Rectal smooth muscle tissue (tissue), 1 donor: ENCODE measurements around the gene PPP2R2B.

Experiments used
- H3K27ac ChIP-seq: one replicate; pipeline ENCODE4 v1.7.0; 2013; ENCODE audit warnings: low read depth, low read length, inconsistent platforms
- H3K27me3 ChIP-seq: one replicate; pipeline ENCODE4 v1.7.0; 2013; ENCODE audit warnings: low read length; ENCODE audit not compliant: control insufficient read depth, insufficient read depth
- H3K36me3 ChIP-seq: one replicate; pipeline ENCODE4 v1.7.0; 2013; ENCODE audit warnings: low read length; ENCODE audit not compliant: control insufficient read depth, insufficient read depth
- H3K4me1 ChIP-seq: one replicate; pipeline ENCODE4 v1.7.0; 2013; ENCODE audit warnings: low read length; ENCODE audit not compliant: control insufficient read depth, insufficient read depth
- H3K4me3 ChIP-seq: one replicate; pipeline ENCODE4 v1.7.0; 2013; ENCODE audit warnings: low read length
- H3K9ac ChIP-seq: one replicate; pipeline ENCODE4 v1.7.0; 2013; ENCODE audit warnings: low read length

The PPP2R2B gene

DNA sequence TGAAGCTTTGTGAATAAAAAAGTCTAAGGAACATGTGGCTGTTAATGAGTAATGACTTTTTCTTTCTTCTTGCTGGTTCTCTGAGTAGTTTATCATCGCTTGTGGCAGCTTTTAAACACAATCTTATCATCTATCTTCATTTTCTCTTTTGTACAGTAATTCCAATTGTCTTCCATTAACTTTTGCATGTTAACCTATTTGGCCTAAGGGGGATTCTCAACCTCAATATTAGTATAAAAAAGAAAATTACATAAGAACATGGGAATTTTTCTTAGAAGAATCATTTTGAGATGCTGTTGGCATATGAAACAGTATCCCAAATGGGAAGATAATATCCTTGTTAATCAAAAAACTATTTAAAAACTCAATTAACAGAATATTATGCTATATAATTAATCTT is 182.9 kb downstream of the PPP2R2B start:
- Histone ChIP-seq H3K36me3 (no peaks in the 10 kb centered on the region), H3K27ac (no peak overlapping the region), H3K4me1 (no peaks in the 10 kb centered on the region), H3K27me3 (no peaks in the 10 kb centered on the region), H3K9ac (no peak overlapping the region), H3K4me3 (no peak overlapping the region)

DNA sequence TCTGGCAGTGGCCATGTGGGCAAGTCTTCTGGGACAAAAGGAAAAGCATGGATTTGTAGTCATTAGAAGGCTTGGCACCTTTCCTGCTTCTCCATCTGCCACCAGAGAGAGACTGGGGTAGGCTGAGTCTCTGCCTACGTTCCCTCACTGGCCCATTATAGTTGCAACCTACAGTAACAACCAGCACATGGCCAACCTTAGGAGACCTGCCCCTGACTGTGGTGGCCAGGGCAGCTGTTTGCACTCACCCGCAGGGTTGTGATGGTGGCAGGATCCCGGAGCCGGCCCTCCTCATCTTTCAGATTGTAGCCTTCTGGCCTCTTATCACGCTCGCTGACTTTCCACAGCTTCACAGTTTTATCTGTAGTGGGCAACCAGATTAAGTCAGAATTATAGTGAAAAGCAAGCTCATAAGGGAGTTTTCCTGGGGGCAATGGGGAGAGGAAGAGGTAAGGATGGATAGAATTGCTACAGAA is 187.6 kb downstream of the PPP2R2B start:
- Histone ChIP-seq H3K27ac (no peak overlapping the region), H3K27me3 (no peaks in the 10 kb centered on the region), H3K4me1 (no peaks in the 10 kb centered on the region), H3K4me3 (no peak overlapping the region), H3K36me3 (no peaks in the 10 kb centered on the region), H3K9ac (no peak overlapping the region)

DNA sequence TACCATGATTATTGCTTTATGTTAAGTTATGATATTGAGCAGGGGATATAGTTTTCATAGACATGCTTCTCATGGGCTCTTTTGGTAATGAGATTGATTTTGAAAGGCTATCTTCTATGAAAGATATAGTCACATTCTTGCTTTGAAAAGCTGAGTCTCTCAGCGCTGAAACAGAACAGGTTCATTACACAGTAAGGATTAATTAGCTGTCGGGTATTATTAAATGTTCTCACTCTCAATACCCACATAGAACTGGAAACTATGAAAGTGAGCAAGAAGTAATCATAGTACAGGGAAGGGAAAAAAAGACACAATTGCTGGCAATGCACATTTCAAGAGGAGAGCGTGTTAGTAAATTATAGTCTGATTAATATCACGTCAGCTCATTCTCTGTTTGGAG is 190.9 kb downstream of the PPP2R2B start:
- H3K9ac ChIP-seq: no peak overlapping the region
- H3K27ac ChIP-seq: no peak overlapping the region
- H3K4me1 ChIP-seq: no peaks in the 10 kb centered on the region
- no peaks in the 10 kb centered on the region for H3K27me3 ChIP-seq
- no peaks in the 10 kb centered on the region for H3K36me3 ChIP-seq
- H3K4me3 ChIP-seq: no peak overlapping the region

DNA sequence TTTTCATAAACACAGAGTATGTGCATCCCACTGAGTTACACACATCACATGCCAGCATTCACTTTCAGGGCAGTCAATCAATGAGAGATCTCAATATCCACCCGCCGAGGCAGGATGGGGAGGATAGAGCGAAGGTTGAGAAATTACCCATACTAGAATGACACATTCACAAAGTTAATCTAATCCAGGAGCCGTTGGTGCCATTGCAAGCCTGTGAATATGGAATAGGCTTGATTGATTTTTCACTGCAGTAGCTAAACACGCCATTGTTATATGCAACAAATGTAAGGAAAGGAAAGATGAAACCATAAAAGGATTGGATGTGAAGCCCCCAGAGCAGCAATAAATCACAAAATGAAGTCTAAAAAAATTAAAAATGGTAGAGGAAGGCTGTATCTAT is 194.7 kb downstream of the PPP2R2B start:
- H3K36me3 ChIP-seq: no peaks in the 10 kb centered on the region
- H3K27me3 ChIP-seq: no peaks in the 10 kb centered on the region
- H3K27ac ChIP-seq: no peak overlapping the region
- H3K9ac ChIP-seq: no peak overlapping the region
- H3K4me1 ChIP-seq: peaks cover 7% of the 10 kb centered on the region
- no peak overlapping the region for H3K4me3 ChIP-seq

DNA sequence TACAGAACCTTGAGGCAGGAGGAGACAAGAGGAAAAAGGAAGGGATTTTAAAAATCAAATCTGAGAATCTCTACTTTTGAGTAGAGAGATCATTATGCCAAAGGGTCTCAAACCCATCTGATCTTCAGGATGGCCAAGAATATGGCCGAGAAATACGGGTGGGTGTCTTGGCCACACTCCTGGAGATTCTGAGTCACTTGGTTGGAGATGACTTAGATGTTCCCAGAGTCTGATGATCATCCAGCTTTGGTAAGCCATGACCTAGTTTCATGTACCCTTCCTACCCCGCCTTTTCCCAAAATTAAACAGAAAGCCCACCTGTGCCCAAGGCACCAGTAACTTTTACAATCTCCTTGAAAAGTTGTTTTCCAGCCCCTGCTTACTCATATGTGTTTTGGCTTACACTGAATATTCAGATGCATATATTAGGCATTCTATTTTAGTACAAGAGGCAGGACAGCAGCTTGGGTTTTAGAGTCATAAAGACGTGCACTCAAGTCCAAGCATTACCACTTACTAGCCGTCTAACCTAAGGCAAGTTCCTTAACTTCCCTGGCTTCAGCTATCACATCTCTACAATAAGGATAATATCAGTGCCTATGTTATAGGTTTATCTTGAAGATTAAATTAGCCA is 195.5 kb downstream of the PPP2R2B start:
- Histone ChIP-seq H3K27me3 (no peaks in the 10 kb centered on the region), H3K27ac (no peak overlapping the region), H3K4me3 (no peak overlapping the region), H3K4me1 (peaks cover 7% of the 10 kb centered on the region), H3K9ac (no peak overlapping the region), H3K36me3 (no peaks in the 10 kb centered on the region)

DNA sequence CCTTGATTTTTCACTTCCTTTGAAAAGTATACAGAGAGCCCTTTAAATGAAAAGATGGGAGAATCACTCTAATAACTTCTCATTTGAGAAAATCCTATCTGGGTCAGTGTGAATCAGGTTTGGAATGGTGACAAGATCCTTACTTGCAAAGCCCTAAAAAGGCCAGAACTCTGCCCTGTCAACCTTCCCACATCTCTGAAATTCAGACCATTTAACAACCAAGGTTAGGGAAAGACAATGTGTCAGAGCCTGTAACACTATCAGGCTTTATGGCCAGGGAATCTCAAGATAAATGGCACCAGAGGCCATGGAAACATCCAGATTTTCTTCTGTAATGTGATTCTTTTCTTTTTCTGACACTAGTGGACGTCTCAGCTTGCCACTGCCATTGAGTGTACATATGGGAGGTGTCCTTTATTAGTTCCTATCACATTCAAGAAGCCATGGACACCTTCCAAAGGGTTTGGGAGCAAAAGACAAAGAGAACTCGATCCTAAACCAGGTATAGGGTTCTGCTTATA is 196.9 kb downstream of the PPP2R2B start:
- H3K27me3 ChIP-seq: no peaks in the 10 kb centered on the region
- H3K9ac ChIP-seq: no peak overlapping the region
- H3K4me3 ChIP-seq: no peak overlapping the region
- no peaks in the 10 kb centered on the region for H3K36me3 ChIP-seq
- no peak overlapping the region for H3K27ac ChIP-seq
- peaks cover 7% of the 10 kb centered on the region for H3K4me1 ChIP-seq

DNA sequence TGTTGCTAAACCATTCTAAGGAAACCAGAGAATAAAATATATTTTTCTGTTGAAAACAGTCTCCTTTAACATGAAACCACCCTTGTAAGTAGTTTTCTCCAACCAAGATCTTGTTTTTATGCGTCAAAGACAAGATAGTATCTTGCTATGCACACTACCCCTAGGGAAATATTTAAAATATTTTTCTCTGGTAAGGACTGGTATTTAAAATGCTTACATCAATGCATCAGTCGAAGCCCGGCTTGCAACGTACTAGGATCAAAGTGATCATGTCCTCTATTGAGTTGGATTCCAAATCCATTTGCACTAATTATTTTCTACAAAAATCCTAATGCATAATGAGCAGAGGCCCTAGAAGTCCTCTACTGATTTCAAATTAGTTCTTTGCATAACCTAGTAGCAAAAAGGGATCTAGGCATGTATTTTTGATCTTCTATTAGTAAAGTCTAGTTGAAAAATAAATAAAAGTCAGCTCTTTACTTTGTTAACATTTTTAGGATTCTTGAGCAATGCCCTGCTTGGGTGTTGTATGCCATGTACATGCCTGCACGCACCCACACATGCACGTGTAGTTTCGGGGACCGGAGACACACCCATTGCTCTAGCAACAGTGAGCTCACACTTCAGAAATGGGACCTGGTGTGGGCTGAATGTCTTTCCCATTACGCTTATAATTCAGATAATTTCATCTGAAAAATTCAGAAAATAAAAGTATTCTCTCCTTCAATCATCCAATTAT is 197.5 kb downstream of the PPP2R2B start:
- H3K4me1 ChIP-seq: peaks cover 7% of the 10 kb centered on the region
- H3K27me3 ChIP-seq: no peaks in the 10 kb centered on the region
- no peak overlapping the region for H3K4me3 ChIP-seq
- H3K36me3 ChIP-seq: no peaks in the 10 kb centered on the region
- no peak overlapping the region for H3K27ac ChIP-seq
- no peak overlapping the region for H3K9ac ChIP-seq

DNA sequence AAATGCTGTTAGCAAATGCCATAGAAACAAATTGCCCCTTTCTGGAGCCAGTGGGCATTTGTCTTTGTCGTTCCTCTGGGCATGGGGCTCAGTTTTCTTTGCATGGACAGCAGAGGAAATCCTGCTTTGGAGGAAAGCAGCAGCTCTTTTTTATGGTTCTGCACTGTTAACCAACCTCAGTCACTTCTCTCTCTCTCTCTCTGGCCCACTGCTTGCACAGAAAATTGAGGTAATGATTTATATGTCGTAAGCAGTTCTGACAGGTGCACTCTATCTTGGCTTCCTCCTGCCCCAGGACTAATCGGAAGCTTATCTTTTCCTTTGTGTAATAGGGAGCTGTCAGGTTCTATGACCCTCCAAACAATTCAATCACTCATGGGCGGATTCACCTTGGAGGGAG is 202.9 kb downstream of the PPP2R2B start:
- Histone ChIP-seq H3K9ac (no peak overlapping the region), H3K4me3 (no peak overlapping the region), H3K27ac (no peak overlapping the region), H3K36me3 (no peaks in the 10 kb centered on the region), H3K4me1 (no peaks in the 10 kb centered on the region), H3K27me3 (no peaks in the 10 kb centered on the region)

DNA sequence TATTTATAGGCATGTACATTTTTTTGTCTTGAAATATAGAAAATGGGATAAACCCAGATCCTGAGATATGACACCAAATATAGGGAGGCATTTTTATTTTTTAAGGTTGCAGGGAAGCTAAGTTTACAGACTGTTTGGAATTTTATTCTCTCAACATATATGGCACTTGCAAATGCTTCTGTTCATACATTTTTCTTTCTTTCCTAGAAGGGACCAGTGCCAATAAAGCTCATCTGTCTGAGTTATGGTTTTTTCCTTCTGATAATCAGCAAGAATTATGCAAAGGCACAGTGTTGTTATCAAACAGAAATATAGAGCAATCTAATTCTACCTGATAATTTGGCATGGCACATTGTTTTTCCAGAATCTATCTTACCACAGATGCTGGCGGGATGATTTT is 205.7 kb downstream of the PPP2R2B start:
- no peaks in the 10 kb centered on the region for H3K36me3 ChIP-seq
- peaks cover under 1% of the 10 kb centered on the region for H3K4me1 ChIP-seq
- no peak overlapping the region for H3K4me3 ChIP-seq
- no peaks in the 10 kb centered on the region for H3K27me3 ChIP-seq
- no peak overlapping the region for H3K27ac ChIP-seq
- H3K9ac ChIP-seq: no peak overlapping the region

DNA sequence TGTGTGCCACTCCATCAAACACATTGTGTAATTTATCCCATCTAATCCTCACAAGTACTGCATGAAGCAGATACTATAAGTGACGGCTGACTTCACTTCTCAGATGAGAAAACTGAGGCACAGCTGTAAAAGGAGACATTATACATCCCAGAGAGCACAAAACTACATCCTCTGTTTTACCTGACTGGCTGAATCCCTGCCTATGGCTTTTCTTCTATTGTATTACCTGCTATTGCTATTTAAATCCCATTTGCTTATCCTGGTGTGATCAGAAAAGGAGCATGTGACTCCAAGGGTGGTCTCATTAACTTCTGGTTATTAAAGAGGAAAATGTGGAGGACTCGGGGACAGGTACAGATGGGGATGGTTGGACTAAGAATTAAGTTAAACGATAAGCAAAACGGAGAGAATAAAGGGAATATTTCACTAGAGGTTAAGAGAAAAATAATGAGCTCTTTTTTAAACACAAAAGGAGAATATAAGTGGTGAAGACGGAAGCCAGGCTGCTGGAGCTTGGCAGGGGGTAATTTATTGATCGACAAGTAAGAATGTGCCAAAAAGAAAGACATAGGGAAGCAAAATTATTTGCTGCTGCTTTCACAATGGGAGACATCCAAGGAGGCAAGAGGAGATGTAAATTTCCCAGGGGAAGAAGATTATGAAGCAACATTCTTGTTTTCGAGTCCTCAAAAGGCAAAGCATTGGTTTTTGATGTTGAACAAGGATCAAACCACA is 206.8 kb downstream of the PPP2R2B start:
- Histone ChIP-seq H3K27ac (no peak overlapping the region), H3K4me3 (no peak overlapping the region), H3K9ac (no peak overlapping the region), H3K36me3 (no peaks in the 10 kb centered on the region), H3K27me3 (no peaks in the 10 kb centered on the region), H3K4me1 (peaks cover 2% of the 10 kb centered on the region)

DNA sequence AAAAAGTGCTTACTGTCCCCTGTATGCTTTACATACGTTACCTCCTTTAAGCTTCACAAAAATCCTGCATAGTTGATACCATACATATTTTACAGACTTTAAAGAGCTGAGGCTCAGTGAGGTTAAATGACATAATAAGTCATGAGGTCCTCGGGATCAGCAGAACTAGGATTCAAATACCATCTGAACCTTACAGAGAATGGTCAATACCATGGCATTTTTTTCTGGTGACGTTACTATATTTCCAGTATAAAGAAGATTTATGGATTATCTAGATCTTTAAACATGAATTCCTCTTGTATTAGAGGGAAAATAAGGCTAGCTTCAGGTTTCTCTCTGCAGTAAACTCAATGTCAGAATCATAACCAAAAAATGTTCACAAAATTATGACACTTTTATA is 208.9 kb downstream of the PPP2R2B start:
- Histone ChIP-seq H3K27me3 (no peaks in the 10 kb centered on the region), H3K4me3 (no peak overlapping the region), H3K36me3 (no peaks in the 10 kb centered on the region), H3K9ac (no peak overlapping the region), H3K4me1 (peaks cover 6% of the 10 kb centered on the region), H3K27ac (peak overlapping the region; percentile 14)

DNA sequence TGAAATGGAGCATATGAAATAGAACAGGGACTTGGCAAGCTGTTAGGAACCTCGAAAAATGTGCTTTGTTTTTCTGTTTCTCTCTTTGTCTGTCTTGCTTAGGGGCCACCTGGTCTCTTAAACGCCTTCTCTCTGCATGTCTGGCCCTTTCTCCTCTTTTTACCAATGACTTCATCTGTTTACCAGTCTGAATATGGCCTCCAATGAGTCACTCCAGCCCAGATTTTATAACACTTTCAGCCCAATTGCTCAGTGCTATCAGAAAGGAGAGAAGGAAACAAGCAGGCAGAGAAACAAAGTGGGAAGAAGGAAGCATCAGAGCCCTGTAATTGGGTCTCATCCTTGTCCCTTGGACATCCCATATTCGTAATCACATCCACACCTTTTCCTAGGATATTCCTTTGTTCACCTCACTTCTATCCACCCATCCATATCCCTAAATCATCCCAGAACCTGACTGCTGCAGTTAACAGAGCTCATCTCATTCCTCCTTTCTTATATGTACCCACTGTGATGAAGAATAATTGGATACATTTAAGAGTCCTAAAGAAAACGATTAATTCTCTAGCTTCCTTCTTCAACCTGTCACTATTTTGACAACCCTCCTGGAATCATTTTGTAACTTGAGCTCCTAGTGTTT is 210.8 kb downstream of the PPP2R2B start:
- Histone ChIP-seq H3K36me3 (no peaks in the 10 kb centered on the region), H3K4me3 (no peak overlapping the region), H3K27me3 (no peaks in the 10 kb centered on the region), H3K27ac (peak overlapping the region; percentile 80), H3K4me1 (peaks cover 6% of the 10 kb centered on the region), H3K9ac (no peak overlapping the region)
